EL (cell line): Measurements from ENCODE around the gene ADGRL2.

ENCODE experiments used
- DNase-seq: peaks from one replicate; pipeline ENCODE4 v3.0.0-alpha.2; 2016

The ADGRL2 gene

GRCh38 chr1:81800695-81801650 lies at the start of gene ADGRL2:
Gene ADGRL2, plus strand, starts transcription at chr1:81800934. Its CDS starts 36,051 bp downstream, at chr1:81836985.
- peak; percentile 81 for DNase-seq

DNA sequence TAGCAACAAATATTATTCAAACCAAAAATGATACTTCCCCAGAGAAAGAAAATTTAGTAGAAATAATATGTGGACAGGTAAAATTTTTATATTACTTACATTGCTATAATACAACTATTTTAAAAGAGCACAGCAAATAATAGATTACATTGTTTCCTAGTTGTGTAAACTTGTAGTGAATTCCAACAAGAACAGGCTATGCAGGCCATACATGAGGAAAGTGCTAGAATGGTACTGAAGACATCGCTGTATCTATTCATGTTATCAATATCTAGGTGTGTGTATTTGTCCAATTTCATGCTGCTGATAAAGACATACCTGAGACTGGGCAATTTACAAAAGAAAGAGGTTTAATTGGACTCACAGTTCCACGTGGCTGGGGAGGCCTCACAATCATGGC lies 47.9 kb upstream of the ADGRL2 start:
- no peak for DNase-seq

GRCh38 chr1:81754424-81754823 lies 46.3 kb upstream of the ADGRL2 start:
- no peak for DNase-seq

- no peak for DNase-seq
Observed at GRCh38 chr1:81756872-81757271, 43.9 kb upstream of the ADGRL2 start.

DNA sequence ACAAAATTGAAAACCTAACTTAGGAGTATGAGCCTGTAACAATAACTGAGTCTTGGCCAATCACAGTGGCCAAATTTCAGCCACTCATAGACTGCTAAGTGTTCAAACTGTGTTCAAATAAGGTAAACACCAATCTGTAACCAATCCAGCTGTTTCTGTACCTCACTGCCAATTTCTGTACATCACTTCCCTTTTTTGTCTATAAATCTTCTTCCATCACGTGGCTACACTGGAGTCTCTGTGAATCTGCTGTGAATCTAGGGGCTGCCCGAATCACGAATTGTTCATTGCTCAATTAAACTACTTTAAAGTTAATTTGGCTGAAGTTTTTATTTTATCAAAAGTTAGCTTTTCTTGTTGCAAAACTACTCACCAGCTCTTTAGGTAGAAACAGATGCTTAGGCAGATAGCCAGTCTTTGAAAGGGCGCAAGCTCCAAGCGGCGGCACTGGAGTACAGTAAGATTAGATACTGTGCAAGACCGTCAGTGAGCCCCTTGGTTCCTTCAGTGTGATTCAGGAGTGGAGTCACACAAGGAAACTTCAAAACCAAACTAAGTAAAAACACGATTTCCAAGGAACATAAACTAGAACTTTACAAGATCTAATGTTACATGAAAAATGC lies 43.2 kb upstream of the ADGRL2 start:
- DNase-seq = no peak

DNA sequence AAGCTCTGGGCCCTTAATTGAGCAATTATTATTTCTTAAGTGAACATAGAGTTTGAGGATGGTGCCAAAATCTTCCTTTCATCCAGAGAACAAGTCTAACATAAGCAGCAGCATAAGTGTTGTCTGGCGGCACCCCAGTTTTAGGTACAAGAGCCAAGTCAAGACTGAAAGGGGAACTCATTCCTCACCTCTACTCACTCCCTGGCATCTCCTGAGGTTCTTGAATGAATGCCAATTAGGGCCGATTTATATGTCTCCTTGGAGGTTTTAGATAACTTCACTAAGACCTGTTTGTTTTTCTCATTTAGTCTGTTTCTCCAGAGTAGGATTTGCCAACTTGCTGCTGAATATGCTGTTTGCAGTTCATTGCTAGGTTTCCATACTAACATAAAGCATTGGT lies 42.6 kb upstream of the ADGRL2 start:
- DNase-seq = no peak

GRCh38 chr1:81760477-81761097 lies 40.1 kb upstream of the ADGRL2 start:
- peak; percentile 32 for DNase-seq

- no peak for DNase-seq
Observed at GRCh38 chr1:81775510-81775909, 25.2 kb upstream of the ADGRL2 start.

GRCh38 chr1:81780705-81781454 lies 19.9 kb upstream of the ADGRL2 start:
- DNase-seq = no peak

DNA sequence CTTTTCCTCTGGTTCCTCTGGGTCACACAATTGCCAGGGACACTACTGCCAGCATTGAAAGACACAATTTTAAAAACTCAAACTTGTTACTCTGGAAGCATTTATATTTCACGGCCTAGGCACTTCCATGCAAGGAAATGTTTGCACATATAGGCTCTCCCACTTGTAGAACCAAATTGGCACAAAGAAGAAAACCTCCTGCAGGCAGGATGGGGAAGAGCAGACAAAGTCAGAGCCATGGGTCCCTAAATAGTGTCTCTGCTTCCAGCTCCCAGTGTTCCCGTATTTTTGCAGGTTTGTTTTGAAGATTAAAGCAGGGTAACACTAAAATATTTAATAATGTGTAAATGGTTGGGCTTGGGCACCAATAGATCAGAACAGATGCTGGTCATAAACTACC lies 19.0 kb upstream of the ADGRL2 start:
- DNase-seq = no peak

DNA sequence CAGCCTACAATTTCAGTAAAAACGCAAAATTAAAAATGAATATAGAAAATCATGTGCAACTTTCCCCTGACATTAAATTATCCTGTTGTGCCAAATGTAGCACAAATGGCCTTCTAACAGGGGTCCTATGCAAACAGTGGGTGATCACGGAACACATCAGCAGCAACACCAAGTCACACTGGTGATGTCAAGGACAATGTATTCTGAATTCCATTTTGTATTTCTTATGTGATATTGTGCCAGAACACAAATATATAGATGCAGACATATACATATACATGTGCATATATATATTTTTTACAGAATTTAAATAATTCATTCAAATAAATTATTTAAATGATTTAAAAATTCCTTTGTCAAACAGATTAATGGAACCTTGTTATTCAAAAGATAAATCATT lies 8.6 kb upstream of the ADGRL2 start:
- no peak for DNase-seq

- no peak for DNase-seq
Observed at GRCh38 chr1:81797701-81798100, 3.0 kb upstream of the ADGRL2 start.

GRCh38 chr1:81799939-81800694 lies 617 bp upstream of the ADGRL2 start:
- peak; percentile 59 for DNase-seq

- DNase-seq = peak; percentile 57
Observed at GRCh38 chr1:81801651-81802456, 1.1 kb downstream of the ADGRL2 start.

DNA sequence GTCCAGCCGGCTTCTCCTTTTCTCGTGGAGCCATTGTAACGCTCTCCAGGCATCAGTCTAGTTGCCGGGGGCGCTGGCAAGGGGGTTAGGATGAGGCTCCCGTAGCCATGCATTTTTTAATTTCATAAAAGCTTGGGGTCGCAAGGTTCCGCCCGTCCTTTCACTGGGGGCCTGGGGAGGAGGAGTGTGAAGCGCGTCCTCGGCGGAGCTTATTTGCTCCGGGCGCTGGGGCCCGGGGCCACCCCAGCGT lies 1.6 kb downstream of the ADGRL2 start:
- no peak for DNase-seq

- DNase-seq = peak; percentile 51
Observed at GRCh38 chr1:81802707-81803430, 2.1 kb downstream of the ADGRL2 start.

DNA sequence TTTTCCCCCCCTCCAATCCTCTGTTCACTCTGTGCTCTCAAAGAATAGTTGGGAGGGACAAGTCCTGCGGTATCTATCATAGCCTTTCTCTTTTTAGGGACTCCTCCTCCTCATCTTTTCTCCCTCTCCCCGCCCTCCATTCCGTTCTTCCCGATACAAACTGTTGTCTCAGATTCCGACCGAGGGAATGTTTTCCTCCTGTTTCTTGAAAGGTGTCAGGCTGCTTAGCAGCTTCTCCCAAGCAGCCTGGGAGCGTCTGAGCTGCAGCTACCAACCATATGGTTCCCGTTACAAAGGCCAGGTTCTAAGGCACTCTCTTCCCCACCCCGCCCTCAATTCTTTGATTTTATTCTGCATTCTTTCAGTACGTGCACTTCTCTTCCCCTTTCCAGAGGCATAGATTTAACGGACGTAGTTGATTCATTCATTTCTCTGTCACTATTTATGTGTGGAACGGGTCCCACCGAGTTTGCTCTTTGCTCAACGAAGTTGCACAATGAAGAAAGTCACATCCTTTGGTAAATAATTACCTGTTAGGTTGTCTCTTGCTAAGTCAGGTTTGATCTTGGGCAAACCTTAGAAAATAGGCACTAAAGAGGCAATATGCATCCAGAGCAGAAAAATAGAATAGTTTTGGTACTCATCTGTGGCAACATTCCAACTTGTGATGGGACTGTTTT lies 2.8 kb downstream of the ADGRL2 start:
- DNase-seq = peak; percentile 15

- no peak for DNase-seq
Observed at GRCh38 chr1:81804312-81804711, 3.6 kb downstream of the ADGRL2 start.

DNA sequence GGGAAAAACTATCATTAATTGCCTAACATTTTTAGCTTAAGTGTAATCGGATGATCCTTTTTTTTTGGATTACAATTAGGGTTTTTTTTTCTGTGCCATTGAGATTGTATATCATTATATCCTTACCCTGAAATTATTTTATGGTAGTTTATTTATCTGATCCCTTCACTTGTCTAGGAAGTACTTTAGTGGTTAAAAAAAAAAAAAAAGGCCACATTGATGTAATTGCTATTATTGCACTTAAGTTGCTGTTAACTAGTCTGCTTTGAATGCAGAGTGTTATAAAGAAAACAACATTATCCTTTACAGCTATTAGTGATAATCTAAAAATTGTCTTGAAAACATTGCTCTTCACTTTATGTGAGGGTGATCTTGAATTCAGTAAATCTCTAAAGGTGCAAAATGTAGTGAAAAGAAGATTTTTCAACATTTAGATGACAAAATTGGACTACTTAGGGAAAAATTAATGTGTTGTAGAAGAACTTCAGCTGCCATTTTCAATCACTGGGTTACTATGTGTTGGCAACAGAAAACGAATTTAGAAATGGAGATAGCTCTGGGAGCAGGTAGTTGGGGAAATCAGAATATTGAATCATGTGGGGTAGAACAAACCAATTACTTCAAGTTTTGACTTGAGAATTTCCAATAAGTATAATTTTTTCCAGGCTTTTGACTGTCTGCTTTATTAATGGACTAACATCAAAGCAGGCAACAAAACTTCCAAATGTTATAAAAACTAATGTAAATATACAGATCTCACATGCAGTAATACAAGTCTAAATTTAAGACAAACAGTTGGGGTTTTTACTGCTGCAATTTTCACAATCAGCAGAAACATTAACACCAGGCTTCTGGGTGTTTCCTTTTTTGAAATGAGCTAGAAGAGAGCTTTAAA lies 5.0 kb downstream of the ADGRL2 start:
- DNase-seq = no peak
